Hepatocyte (in vitro differentiated cells): ENCODE data around the gene NHEJ1.

Experiments used
- CTCF ChIP-seq: fragments of 200-600 bp; sonication (generic); IDR thresholded peaks from 2 replicates; pipeline ENCODE4 v1.5.1; 2016; ENCODE audit warnings: antibody characterized with exemption, mild to moderate bottlenecking; ENCODE audit not compliant: poor library complexity
- EZH2 ChIP-seq: fragments of 200-600 bp; sonication (generic); IDR thresholded peaks from 2 replicates; pipeline ENCODE4 v1.6.1; 2016; ENCODE audit warnings: antibody characterized with exemption, mild to moderate bottlenecking, borderline replicate concordance
- EZH2phosphoT487 ChIP-seq: fragments of 200-600 bp; sonication (generic); IDR thresholded peaks from one replicate; pipeline ENCODE4 v1.6.1; 2018; ENCODE audit warnings: antibody characterized with exemption, mild to moderate bottlenecking, low read depth, moderate library complexity; ENCODE audit not compliant: unreplicated experiment, severe bottlenecking

DNA sequence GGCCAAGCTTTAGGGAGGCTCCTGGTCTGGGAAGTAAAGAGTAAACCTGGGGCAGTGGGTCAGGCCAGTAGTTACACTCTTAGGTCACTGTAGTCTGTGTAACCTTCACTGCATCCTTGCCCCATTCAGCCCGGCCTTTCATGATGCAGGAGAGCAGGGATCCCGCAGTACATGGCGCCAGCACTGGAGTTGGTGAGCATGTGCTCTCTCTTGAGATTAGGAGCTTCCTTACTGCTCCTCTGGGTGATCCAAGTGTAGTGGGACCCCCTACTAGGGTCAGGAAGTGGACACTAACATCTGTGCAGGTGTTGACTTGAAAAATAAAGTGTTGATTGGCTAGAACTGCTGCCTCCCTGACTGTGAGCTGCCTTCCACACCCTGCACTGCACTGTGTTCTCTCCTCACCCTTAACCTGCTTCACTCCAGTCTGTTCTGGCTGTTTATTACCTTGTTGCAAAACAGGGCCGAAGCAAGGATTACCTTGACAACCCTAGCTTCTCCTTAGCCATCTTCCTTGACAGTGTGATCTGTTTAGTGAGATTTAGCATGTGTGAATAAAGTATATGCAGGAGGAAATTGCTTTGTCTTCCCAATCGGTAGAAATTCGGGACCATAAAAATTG is 22.6 kb upstream of the NHEJ1 start:
- TF ChIP-seq CTCF: no peak
- TF ChIP-seq EZH2: no peak
- TF ChIP-seq EZH2phosphoT487: no peak
